H1 (cell line): ENCODE results near the gene VGLL4. TPM values are rescaled to one million over a fixed set of nuclear protein-coding genes. Genes with fewer than 3 reads are reported as not detected.

Experiments
- CTCF ChIA-PET: fragments of 300-600 bp; sonication (Branson Sonifier 250); formaldehyde crosslinking; loops from one replicate; lab custom pipeline; 2021; ENCODE audit not compliant: partially characterized antibody; lab: Charles Lee
- POLR2A ChIA-PET: fragments of 300-600 bp; sonication (Branson Sonifier 250); formaldehyde crosslinking; loops from one replicate; lab custom pipeline; 2021; ENCODE audit warnings: inconsistent platforms; ENCODE audit not compliant: partially characterized antibody; lab: Charles Lee
- DNase-seq, 2 experiments: peaks; one replicate each; pipeline versions ENCODE4 v3.0.0 to v3.0.0-alpha.2; 2010 to 2022; ENCODE audit warnings: low spot score in 2 of 2, low read depth in 1 of 2, mixed read lengths in 1 of 2
- FAIRE-seq: peaks from 2 replicates; lab custom pipeline; 2011; peaks lifted over from hg19 to GRCh38; lab: Jason Lieb, UNC
- H2AFZ ChIP-seq: 2 replicates; pipeline ENCODE4 v1.8.1; 2012; ENCODE audit warnings: low read length, inconsistent platforms
- H2AK5ac ChIP-seq: 2 replicates; pipeline ENCODE4 v1.6.1; 2013; ENCODE audit warnings: low read depth, low read length
- H2BK120ac ChIP-seq: replicated peaks from 2 replicates; pipeline ENCODE3; 2013; ENCODE audit warnings: low read depth, low read length, inconsistent platforms
- H2BK12ac ChIP-seq: 2 replicates; pipeline ENCODE4 v1.6.1; 2013; ENCODE audit warnings: low read depth, low read length
- H2BK15ac ChIP-seq: 2 replicates; pipeline ENCODE4 v1.6.1; 2013; ENCODE audit warnings: low read length
- H2BK20ac ChIP-seq: 2 replicates; pipeline ENCODE4 v1.6.1; 2013; ENCODE audit warnings: low read length
- H2BK5ac ChIP-seq: 2 replicates; pipeline ENCODE4 v1.6.1; 2013; ENCODE audit warnings: low read depth, low read length
- H3K14ac ChIP-seq: 2 replicates; pipeline ENCODE4 v1.6.1; 2013; ENCODE audit warnings: inconsistent platforms; ENCODE audit not compliant: insufficient read length
- H3K18ac ChIP-seq: 2 replicates; pipeline ENCODE4 v1.6.1; 2013; ENCODE audit warnings: low read length; ENCODE audit errors: extremely low read depth
- H3K23ac ChIP-seq: 2 replicates; pipeline ENCODE4 v1.6.1; 2013; ENCODE audit warnings: inconsistent platforms; ENCODE audit not compliant: insufficient read length
- H3K23me2 ChIP-seq: 2 replicates; pipeline ENCODE4 v1.6.1; 2013; ENCODE audit warnings: low read depth, low read length
- H3K27ac ChIP-seq: 2 replicates; pipeline ENCODE4 v1.6.1; 2011; ENCODE audit warnings: low read depth, low read length, inconsistent platforms
- H3K27me3 ChIP-seq, 4 experiments: replicated peaks in 1 of 4; 1 replicate in 1 of 4; 2 replicates in 3 of 4; pipeline versions ENCODE4 v1.6.1 to v1.8.1; 2011 to 2013; ENCODE audit warnings: low read length in 3 of 4, mild to moderate bottlenecking in 3 of 4, inconsistent platforms in 2 of 4, mixed read lengths in 2 of 4, moderate library complexity in 1 of 4; ENCODE audit not compliant: control insufficient read depth in 3 of 4, insufficient read depth in 3 of 4; ENCODE audit errors: extremely low read depth in 1 of 4
- H3K36me3 ChIP-seq, 4 experiments: 2 replicates each; pipeline versions ENCODE4 v1.6.1 to v1.8.1; 2011 to 2013; ENCODE audit warnings: mild to moderate bottlenecking in 4 of 4, low read length in 3 of 4, moderate library complexity in 2 of 4, control low read depth in 1 of 4, inconsistent platforms in 1 of 4; ENCODE audit not compliant: insufficient read depth in 4 of 4, control insufficient read depth in 2 of 4
- H3K4ac ChIP-seq: replicated peaks from 2 replicates; pipeline ENCODE3; 2013; ENCODE audit warnings: low read length, low read depth, mixed read lengths, inconsistent platforms; ENCODE audit not compliant: insufficient read length
- H3K4me1 ChIP-seq, 4 experiments: replicated peaks in 1 of 4; 1 replicate in 1 of 4; 2 replicates in 3 of 4; pipeline versions ENCODE4 v1.6.1 to v1.8.1; 2011 to 2013; ENCODE audit warnings: low read length in 3 of 4, inconsistent platforms in 2 of 4, mixed read lengths in 1 of 4; ENCODE audit not compliant: insufficient read depth in 4 of 4, control insufficient read depth in 3 of 4
- H3K4me2 ChIP-seq, 2 experiments: 2 replicates each; pipeline versions ENCODE4 v1.6.1 to v1.8.1; 2011 to 2013; ENCODE audit warnings: low read depth in 2 of 2, low read length in 2 of 2, control low read depth in 1 of 2, inconsistent platforms in 1 of 2, mild to moderate bottlenecking in 1 of 2; ENCODE audit not compliant: insufficient read depth in 1 of 2
- H3K4me3 ChIP-seq, 4 experiments: fragments of 200-600, 300-600 bp in 1 of 4; sonication (generic), shearing (Covaris generic), sonication (Bioruptor Twin) in 1 of 4; 2 replicates each; pipeline versions ENCODE4 v1.5.1 to v1.8.1; 2011 to 2016; ENCODE audit warnings: low read length in 4 of 4, low read depth in 3 of 4, control low read depth in 2 of 4, inconsistent platforms in 2 of 4, mild to moderate bottlenecking in 2 of 4, mixed read lengths in 1 of 4, moderate library complexity in 1 of 4; ENCODE audit not compliant: insufficient read depth in 2 of 4; ENCODE audit errors: extremely low read depth in 1 of 4
- H3K56ac ChIP-seq: replicated peaks from 2 replicates; pipeline ENCODE3; 2013; ENCODE audit warnings: low read depth, mild to moderate bottlenecking, mixed read lengths, low read length, inconsistent platforms; ENCODE audit not compliant: insufficient read length
- H3K79me1 ChIP-seq: 2 replicates; pipeline ENCODE4 v1.6.1; 2013; ENCODE audit warnings: low read depth, low read length, control low read depth
- H3K79me2 ChIP-seq, 2 experiments: 2 replicates each; pipeline versions ENCODE4 v1.6.1 to v1.8.1; 2012 to 2013; ENCODE audit warnings: low read length in 2 of 2, mild to moderate bottlenecking in 2 of 2, inconsistent platforms in 1 of 2; ENCODE audit not compliant: insufficient read depth in 2 of 2, control insufficient read depth in 1 of 2
- H3K9ac ChIP-seq, 4 experiments: replicated peaks in 1 of 4; 1 replicate in 1 of 4; 2 replicates in 3 of 4; pipeline versions ENCODE4 v1.6.1 to v1.8.1; 2011 to 2013; ENCODE audit warnings: low read depth in 3 of 4, low read length in 3 of 4, control low read depth in 2 of 4, mild to moderate bottlenecking in 2 of 4, moderate library complexity in 2 of 4, inconsistent platforms in 1 of 4; ENCODE audit errors: extremely low read depth in 1 of 4
- H3K9me3 ChIP-seq, 2 experiments: 2 replicates each; pipeline versions ENCODE4 v1.6.1 to v1.8.1; 2012 to 2013; ENCODE audit warnings: mild to moderate bottlenecking in 2 of 2, moderate library complexity in 2 of 2, control low read depth in 1 of 2, inconsistent platforms in 1 of 2, low read depth in 1 of 2, low read length in 1 of 2, mixed read lengths in 1 of 2; ENCODE audit not compliant: insufficient read depth in 2 of 2
- H4K20me1 ChIP-seq, 2 experiments: replicated peaks in 1 of 2; 2 replicates each; pipeline versions ENCODE3 to v1.8.1; 2011 to 2013; ENCODE audit warnings: inconsistent platforms in 2 of 2, low read length in 2 of 2, mild to moderate bottlenecking in 1 of 2; ENCODE audit not compliant: insufficient read depth in 2 of 2, control insufficient read depth in 1 of 2
- H4K5ac ChIP-seq: 2 replicates; pipeline ENCODE4 v1.6.1; 2013; ENCODE audit warnings: low read length, low read depth, mixed read lengths, inconsistent platforms; ENCODE audit not compliant: insufficient read length
- H4K8ac ChIP-seq: 2 replicates; pipeline ENCODE4 v1.8.0; 2013; ENCODE audit warnings: mild to moderate bottlenecking, moderate library complexity, low read length, inconsistent platforms; ENCODE audit not compliant: insufficient read depth; ENCODE audit errors: extremely low read depth
- H4K91ac ChIP-seq: replicated peaks from 2 replicates; pipeline ENCODE3; 2013; ENCODE audit warnings: low read length, mixed read lengths, inconsistent platforms; ENCODE audit not compliant: insufficient read length
- BCL11A ChIP-seq, 2 experiments: IDR thresholded peaks; one replicate each; pipeline ENCODE4 v1.6.1; 2011; ENCODE audit warnings: low read depth in 2 of 2, low read length in 2 of 2, mild to moderate bottlenecking in 2 of 2
- BRCA1 ChIP-seq: IDR thresholded peaks from 2 replicates; pipeline ENCODE4 v1.6.1; 2012; ENCODE audit warnings: low read depth, low read length, improper control_type of control experiment
- CHD1 ChIP-seq: IDR thresholded peaks from 2 replicates; pipeline ENCODE4 v1.6.1; 2012; ENCODE audit warnings: low read depth, low read length, improper control_type of control experiment
- GABPA ChIP-seq: IDR thresholded peaks from 2 replicates; pipeline ENCODE4 v1.6.1; 2011; ENCODE audit warnings: mild to moderate bottlenecking, low read length, moderate library complexity, borderline replicate concordance; ENCODE audit not compliant: insufficient read depth
- JUND ChIP-seq: IDR thresholded peaks from 2 replicates; pipeline ENCODE4 v1.6.1; 2011; ENCODE audit warnings: mild to moderate bottlenecking, improper control_type of control experiment, low read length
- RFX5 ChIP-seq: IDR thresholded peaks from 2 replicates; pipeline ENCODE4 v1.6.1; 2011; ENCODE audit warnings: low read depth, low read length, improper control_type of control experiment, borderline replicate concordance
- SP2 ChIP-seq: IDR thresholded peaks from 2 replicates; pipeline ENCODE4 v1.6.1; 2012; ENCODE audit warnings: mild to moderate bottlenecking, low read length, inconsistent platforms
- SUZ12 ChIP-seq: fragments of 200-600 bp; sonication (generic); IDR thresholded peaks from 2 replicates; pipeline ENCODE4 v1.6.1; 2012; ENCODE audit warnings: mild to moderate bottlenecking, inconsistent platforms, low read length, moderate library complexity, mixed read lengths
- TBP ChIP-seq: IDR thresholded peaks from 2 replicates; pipeline ENCODE4 v1.6.1; 2011; ENCODE audit warnings: low read depth, low read length, improper control_type of control experiment
- TCF12 ChIP-seq: IDR thresholded peaks from 2 replicates; pipeline ENCODE4 v1.6.1; 2011; ENCODE audit warnings: low read depth, mild to moderate bottlenecking, low read length
- YY1 ChIP-seq: IDR thresholded peaks from 2 replicates; pipeline ENCODE4 v1.6.1; 2011; ENCODE audit warnings: low read depth, mild to moderate bottlenecking, low read length
- WGBS, 2 experiments: shearing (Covaris generic) in 1 of 2; methylation state at CpG; one replicate each; pipeline versions ENCODE4 v1.1.6 to v1.1.7; 2013 to 2015; ENCODE audit warnings: low lambda C conversion rate in 2 of 2, mixed read lengths in 2 of 2, inconsistent platforms in 1 of 2, low coverage in 1 of 2, missing lambda C conversion rate in 1 of 2; ENCODE audit not compliant: insufficient replicate concordance in 2 of 2, insufficient coverage in 1 of 2, insufficient read length in 1 of 2; ENCODE audit errors: extremely low coverage in 1 of 2, missing lambda C conversion rate in 1 of 2; 5-methylcytosine and 5-hydroxymethylcytosine counted together
- polyA plus RNA-seq, 7 experiments: library from polyadenylated mRNA; depleted of rRNA in 3 of 7; stranded (reverse) in 5 of 7; unstranded in 2 of 7; fragments of >200 nt in 5 of 7; fragments of 200-250 nt in 2 of 7; gene quantifications; 1 replicate in 5 of 7; 2 replicates in 1 of 7; 4 replicates in 1 of 7; pipeline versions ENCODE4 v1.2.1 to v1.2.3, GENCODE V29; 2011 to 2013; ENCODE audit warnings: missing spikeins in 2 of 7, mixed read lengths in 2 of 7
- total RNA-seq: library from RNA; stranded (reverse); fragmentation: NEBNext Ultra II Directional; extraction: Animal tissue kit (Norgen Biotek cat#: 25700); gene quantifications from 2 replicates; pipeline ENCODE4 v1.2.1, GENCODE V29; 2021
- TF ChIP-seq, protein P1 (sequence below): IDR thresholded peaks from 2 replicates; pipeline ENCODE4 v1.6.1; 2011; ENCODE audit warnings: low read depth, mild to moderate bottlenecking, low read length; ENCODE audit not compliant: insufficient read depth

Gene VGLL4
- total and polyA plus RNA-seq, 2 of the 8 experiments (the other 6 are each of a cell fraction or from before 2014, with no cell fraction given): 45.1 to 50.0 TPM

GRCh38 chr3:11618904-11619303 lies 24.8 kb downstream of the VGLL4 start:
- Histone ChIP-seq H4K8ac (no peak overlapping the region), H3K36me3 (no peaks in the 10 kb centered on the region), H4K91ac (no peak overlapping the region), H3K14ac (no peak overlapping the region), H3K27ac (no peak overlapping the region), H3K56ac (no peak overlapping the region), H2AFZ (no peak overlapping the region), H2AK5ac (no peak overlapping the region), H4K5ac (no peak overlapping the region), H3K4me1 (peaks cover 10 to 27% (median 18%) of the 10 kb centered on the region in 4 experiments), H3K9ac (no peak overlapping the region), H3K23ac (no peak overlapping the region), H2BK20ac (no peak overlapping the region), H2BK120ac (no peak overlapping the region), H3K4ac (no peak overlapping the region), H3K18ac (no peak overlapping the region), H3K27me3 (no peaks in the 10 kb centered on the region), H2BK12ac (no peak overlapping the region), H3K23me2 (no peaks in the 10 kb centered on the region), H3K79me2 (peaks cover 4 to 99% of the 10 kb centered on the region in 2 experiments), H3K79me1 (peaks cover 13% of the 10 kb centered on the region), H4K20me1 (peaks cover 25 to 37% of the 10 kb centered on the region in 2 experiments), H3K4me2 (no peak overlapping the region), H2BK5ac (no peak overlapping the region), H2BK15ac (no peak overlapping the region), H3K4me3 (no peak overlapping the region), H3K9me3 (no peaks in the 10 kb centered on the region)
- ChIA-PET CTCF (interaction anchor here (0.9 to 1.6 kb wide), 4 partner anchors 11 to 239 kb away, joined by 3 to 5 read pairs (median 4); no protein-coding TSS in a partner anchor), POLR2A (interaction anchor here (1.4 kb wide), 1 partner anchor 24 kb away, joined by 3 read pairs; the partner anchor contains the start of gene VGLL4)
- 67% methylated on average over 5 of the region's 5 CpGs; no CpG with 5 or more reads in 1 of the 2 experiments for WGBS, 2 experiments
- FAIRE-seq (no peak), DNase-seq (no peak)
- TF ChIP-seq TCF12: no peak
- no peak for TF ChIP-seq SUZ12
- no peak for TF ChIP-seq SP2
- no peak for TF ChIP-seq RFX5
- no peak for TF ChIP-seq BCL11A (IDR thresholded peaks at IDR 0.05; ENCODE audit: low read depth in 2 of 2, low read length in 2 of 2)
- TF ChIP-seq YY1: no peak
- no peak for TF ChIP-seq JUND
- no peak for TF ChIP-seq TBP
- no peak for TF ChIP-seq GABPA
- TF ChIP-seq CHD1: no peak
- TF ChIP-seq BRCA1: no peak
- TF ChIP-seq, protein P1, sequence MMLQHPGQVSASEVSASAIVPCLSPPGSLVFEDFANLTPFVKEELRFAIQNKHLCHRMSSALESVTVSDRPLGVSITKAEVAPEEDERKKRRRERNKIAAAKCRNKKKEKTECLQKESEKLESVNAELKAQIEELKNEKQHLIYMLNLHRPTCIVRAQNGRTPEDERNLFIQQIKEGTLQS: no peak
